A549 treated with dexamethasone at 1 μM for 4 hours (cell line): ENCODE measurements around the gene CEP85L. TPM values are rescaled to one million over a fixed set of nuclear protein-coding genes. Genes with fewer than 3 reads are reported as not detected.

ENCODE experiments used
- total RNA-seq: library from RNA; stranded (reverse); fragments of 200-300 nt; extraction: Qiagen RNA extraction; gene quantifications from 5 replicates; pipeline ENCODE4 v1.2.3, GENCODE V29; 2022

The CEP85L gene
- 1.3 to 2.1 TPM (median 1.4 TPM) in 5 replicates for total RNA-seq

GRCh38 chr6:118651282-118652050 is at the start of gene CEP85L:
TSS of gene CEP85L (minus strand) at chr6:118651591. CDS start at chr6:118651269, 322 bp downstream.

GRCh38 chr6:118548136-118548535 is 103.3 kb downstream of the CEP85L start, which contains the start of gene PLN:
TSS of gene PLN (plus strand) at chr6:118548296. CDS start at chr6:118558922, 10,626 bp downstream.

Other genes with a start within 250 kb of the CEP85L start
- not detected in 5 replicates for gene PLN, start 103.3 kb downstream of the CEP85L start, total RNA-seq
- gene ASF1A, start 242.6 kb upstream of the CEP85L start, total RNA-seq, result 7.5 to 9.9 TPM (median 7.7 TPM) in 5 replicates